Sigmoid colon (tissue), 4 donors: ENCODE results near the gene F8.

Experiments used
- POLR2A ChIP-seq, 2 donors: fragments of 450-650 bp; IDR thresholded peaks; one replicate each; pipeline ENCODE4 v1.6.1; 2016; ENCODE audit warnings: antibody characterized with exemption in 2 of 2, mild to moderate bottlenecking in 2 of 2, moderate library complexity in 2 of 2
- POLR2AphosphoS5 ChIP-seq, 4 donors: sonication (generic); formaldehyde crosslinking; IDR thresholded peaks; one replicate each; pipeline ENCODE4 v1.6.1; 2017; ENCODE audit warnings: antibody characterized with exemption in 4 of 4
- TF ChIP-seq, protein P1 (sequence below), 4 experiments: fragments of 450-650 bp in 3 of 4; fragments of 200-600 bp in 1 of 4; IDR thresholded peaks; one replicate each; pipeline ENCODE4 v1.5.1; 2016 to 2019; ENCODE audit warnings: antibody characterized with exemption in 4 of 4, mild to moderate bottlenecking in 3 of 4, moderate library complexity in 2 of 4

DNA sequence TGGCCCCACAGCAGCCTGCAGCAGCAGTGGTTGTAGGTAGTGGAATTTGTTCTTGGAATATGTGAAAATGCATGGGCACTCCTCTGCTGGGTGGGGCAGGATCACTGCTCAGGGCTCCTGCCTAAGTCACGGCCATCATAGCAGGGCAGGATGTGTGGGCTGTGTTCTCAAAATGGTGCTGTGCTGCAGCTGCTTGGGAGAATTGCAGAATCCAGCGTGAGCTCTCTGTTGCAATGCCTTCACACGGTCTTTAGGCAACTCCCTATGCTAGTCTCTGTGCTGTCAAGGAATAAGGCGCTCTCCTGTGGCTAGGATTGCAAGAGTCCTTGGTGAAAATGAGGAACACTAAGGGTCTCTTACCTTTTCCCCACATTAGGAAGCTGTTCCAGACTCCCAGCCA, 42.9 kb downstream of the F8 start:
- TF ChIP-seq POLR2A (IDR thresholded peaks at IDR 0.05) (no peak), POLR2AphosphoS5 (IDR thresholded peaks at IDR 0.05) (no peak)
- TF ChIP-seq, protein P1, sequence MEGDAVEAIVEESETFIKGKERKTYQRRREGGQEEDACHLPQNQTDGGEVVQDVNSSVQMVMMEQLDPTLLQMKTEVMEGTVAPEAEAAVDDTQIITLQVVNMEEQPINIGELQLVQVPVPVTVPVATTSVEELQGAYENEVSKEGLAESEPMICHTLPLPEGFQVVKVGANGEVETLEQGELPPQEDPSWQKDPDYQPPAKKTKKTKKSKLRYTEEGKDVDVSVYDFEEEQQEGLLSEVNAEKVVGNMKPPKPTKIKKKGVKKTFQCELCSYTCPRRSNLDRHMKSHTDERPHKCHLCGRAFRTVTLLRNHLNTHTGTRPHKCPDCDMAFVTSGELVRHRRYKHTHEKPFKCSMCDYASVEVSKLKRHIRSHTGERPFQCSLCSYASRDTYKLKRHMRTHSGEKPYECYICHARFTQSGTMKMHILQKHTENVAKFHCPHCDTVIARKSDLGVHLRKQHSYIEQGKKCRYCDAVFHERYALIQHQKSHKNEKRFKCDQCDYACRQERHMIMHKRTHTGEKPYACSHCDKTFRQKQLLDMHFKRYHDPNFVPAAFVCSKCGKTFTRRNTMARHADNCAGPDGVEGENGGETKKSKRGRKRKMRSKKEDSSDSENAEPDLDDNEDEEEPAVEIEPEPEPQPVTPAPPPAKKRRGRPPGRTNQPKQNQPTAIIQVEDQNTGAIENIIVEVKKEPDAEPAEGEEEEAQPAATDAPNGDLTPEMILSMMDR (IDR thresholded peaks at IDR 0.05) = no peak
